ENCODE measurements around the gene CETP.

DNA sequence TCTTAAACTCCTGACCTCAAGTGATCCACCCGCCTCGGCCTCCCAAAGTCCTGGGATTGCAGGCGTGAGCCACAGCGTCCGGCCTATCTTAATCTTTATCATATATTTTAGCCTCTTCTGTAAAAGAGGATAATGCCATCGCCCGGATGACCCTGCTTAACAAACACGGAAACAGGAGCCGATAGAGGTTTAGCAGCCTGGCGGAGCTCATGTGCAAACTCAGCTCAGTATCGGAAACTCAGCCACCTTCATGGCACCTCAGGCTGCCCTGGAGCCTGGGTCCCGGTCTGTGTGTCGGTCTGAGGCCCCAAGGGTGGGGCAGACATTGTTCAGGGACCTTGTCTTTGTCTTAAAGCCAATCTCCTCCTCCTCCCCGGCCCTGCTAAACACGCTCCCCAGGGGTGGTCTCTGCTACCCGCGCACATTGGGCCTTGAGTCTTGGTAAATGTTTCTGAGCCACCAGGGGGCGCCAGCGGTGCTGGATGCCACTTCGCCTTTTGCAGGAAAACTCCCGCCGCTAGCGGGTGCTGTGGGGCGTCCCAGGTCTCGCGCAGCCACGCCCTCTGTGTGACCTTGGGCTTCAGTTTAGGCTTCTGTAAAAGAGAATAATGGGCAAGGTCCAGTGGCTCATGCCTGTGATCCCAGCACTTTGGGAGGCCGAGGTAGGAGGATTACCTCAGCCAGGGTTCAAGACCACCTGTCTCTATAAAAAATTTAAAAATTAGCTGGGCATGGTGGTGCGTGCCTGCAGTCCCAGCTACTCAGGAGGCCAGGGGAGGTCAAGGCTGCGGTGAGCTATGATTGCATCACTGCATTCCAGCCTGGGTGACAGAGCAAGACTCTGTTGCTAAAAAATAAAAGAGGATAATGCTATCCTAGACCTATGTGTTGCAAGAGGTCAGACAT lies 2.7 kb downstream of the CETP start:
- TF ChIP-seq ELF4 (IDR thresholded peaks at IDR 0.05) (no peak), FOXK2 (IDR thresholded peaks at IDR 0.05) (no peak), NFRKB (IDR thresholded peaks at IDR 0.05) (no peak)

All from HEK293T (cell line).